H4 (cell line): ENCODE results near the gene NCOA3. TPM values are rescaled to one million over a fixed set of nuclear protein-coding genes. Genes with fewer than 3 reads are reported as not detected.
A peak's percentile ranks its signal among the peaks of the same experiment; 100 is the strongest.
"Not testable (repeated sequence)": the region's sequence is repeated elsewhere in the genome, so short reads cannot be mapped to it uniquely, and the experiment has no call there.

Source experiments
- DNase-seq: peaks from one replicate; pipeline ENCODE4 v3.0.0-alpha.2; 2015; ENCODE audit warnings: low spot score
- total RNA-seq: library from RNA; depleted of rRNA; stranded (reverse); fragments of >200 nt; shearing (Covaris generic); gene quantifications from 2 replicates; pipeline ENCODE4 v1.2.3, GENCODE V29; 2014

Gene NCOA3
- total RNA-seq, 1 experiment from 2014 or later: 12.3 TPM

- DNase-seq: no peak
These were observed 34.3 kb downstream of the NCOA3 start for GRCh38 chr20:47535994-47536393.

DNA sequence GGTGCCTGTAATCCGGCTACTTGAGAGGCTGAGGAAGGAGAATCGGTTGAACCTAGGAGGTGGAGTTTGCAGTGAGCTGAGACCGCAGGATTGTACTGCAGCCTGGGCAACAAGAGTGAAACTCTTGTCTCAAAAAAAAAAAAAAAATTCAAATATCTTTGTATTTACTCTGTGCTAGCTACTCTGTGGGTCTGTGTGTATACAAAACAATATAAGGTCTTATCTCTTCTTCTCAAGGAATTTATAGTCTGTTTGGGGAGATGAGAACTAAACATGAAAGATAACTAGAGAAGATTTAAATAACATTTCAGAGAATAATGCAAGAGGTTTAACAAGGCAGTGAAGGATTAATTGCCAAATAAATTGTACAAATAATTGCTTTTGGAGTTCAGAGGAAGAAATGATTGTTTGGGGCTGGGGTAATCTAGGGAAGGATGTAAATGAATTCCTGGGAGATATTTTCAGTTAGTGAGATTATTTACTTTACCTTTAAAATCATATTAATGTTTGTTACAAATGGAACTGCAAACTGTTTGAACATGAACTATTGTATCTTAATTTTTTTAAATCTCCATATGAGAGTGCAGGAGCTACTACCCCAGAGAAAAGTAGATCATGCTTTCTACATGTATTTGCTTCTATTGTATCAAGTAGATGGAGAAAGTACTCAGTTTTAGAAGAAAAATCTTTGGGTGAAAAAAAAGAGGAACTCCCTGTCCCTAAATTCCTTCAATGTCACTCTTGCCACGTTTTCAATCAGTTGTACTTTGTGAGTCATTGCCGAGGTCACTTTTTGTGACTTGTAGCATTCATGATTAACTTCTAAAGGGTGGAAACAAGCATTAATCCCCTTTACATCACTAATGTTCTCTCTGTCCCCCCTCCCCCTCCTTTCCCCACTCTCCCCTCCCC is 39.0 kb downstream of the NCOA3 start:
- DNase-seq: no peak

DNA sequence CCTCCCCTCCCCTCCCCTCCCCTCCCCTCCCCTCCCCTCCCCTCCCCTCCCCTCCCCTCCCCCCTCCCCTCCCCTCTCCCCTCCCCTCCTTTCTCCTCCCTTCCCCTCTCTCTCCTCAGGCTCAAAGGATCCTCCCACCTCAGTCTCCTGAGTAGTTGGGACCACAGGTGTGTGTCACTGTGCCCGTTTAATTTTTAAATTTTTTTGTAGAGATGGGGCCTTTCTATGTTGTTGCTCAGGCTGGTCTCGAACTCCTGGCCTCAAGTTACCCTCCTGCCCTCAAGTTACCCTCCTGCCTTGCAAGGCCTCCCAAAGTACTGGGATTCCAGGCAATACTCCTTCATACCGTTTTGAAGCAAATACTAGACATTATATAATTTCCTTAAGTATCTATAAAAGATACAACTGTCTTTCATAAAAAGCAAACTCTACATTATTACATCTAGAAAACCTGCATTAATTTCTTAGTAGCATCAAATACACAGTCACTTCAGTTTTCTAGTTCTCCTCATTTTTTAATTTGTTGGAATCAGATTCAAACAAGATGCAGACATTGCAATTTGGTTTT is 39.8 kb downstream of the NCOA3 start:
- DNase-seq: no peak

DNA sequence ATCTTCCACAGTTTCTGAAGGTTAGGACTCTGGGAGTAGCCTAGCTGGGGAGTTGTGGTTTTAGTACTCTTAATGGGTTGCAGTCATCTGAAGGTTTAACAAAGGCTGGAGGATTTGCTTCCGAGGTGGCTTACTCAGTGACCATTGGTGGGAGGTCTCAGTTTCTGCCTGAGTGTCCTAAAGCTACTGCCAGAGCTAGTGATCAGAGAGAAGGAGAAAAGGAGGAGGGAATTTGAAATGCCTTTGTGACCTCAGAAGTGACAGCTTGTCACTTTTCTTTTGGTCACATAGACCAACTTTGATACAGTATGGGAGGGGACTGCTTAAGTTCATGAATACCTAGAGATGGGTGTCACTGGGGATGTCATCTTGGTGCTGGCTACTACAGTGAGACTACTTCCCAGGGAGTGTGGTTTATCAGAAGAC is 41.3 kb downstream of the NCOA3 start:
- peak; percentile 6 for DNase-seq

DNA sequence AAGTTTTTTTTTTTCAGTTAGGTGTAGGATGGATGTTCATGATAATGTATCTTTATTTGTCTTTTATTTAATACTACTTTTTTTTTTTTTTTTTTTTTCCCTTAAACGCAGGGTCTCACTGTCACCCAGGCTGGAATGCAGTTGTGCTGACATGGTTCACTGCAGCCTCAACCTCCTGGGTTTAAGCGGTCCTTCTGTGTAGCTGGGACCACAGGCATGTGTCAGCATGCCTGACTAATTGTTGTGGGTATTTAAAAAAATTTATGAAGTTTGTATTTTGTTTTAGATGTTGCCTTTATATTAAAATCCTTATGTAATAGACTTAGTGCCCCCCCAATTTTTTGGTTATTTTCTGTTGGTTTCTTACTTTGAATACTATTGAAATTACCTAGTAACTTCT is 42.6 kb downstream of the NCOA3 start:
- DNase-seq: peak; percentile 27

GRCh38 chr20:47544852-47545251 is 43.2 kb downstream of the NCOA3 start:
- DNase-seq: no peak

DNA sequence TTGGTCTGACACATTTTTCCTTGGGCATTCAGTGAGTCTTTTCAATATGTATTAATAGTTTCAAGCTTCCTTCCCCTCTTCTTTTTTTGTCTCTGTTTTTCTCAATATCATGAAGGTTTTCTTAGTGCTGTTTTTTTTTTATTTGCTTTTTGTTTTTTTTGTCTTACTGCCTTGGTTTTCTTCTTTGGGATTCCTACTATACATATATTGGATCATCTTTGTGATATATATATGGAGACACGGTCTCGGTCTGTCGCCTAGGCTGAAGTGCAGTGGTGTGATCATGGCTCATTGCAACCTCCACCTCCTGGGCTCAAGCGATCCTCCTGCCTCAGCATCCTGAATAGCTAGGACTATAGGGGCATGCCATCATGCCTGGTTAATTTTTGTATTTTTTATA is 43.8 kb downstream of the NCOA3 start:
- DNase-seq: no peak

DNA sequence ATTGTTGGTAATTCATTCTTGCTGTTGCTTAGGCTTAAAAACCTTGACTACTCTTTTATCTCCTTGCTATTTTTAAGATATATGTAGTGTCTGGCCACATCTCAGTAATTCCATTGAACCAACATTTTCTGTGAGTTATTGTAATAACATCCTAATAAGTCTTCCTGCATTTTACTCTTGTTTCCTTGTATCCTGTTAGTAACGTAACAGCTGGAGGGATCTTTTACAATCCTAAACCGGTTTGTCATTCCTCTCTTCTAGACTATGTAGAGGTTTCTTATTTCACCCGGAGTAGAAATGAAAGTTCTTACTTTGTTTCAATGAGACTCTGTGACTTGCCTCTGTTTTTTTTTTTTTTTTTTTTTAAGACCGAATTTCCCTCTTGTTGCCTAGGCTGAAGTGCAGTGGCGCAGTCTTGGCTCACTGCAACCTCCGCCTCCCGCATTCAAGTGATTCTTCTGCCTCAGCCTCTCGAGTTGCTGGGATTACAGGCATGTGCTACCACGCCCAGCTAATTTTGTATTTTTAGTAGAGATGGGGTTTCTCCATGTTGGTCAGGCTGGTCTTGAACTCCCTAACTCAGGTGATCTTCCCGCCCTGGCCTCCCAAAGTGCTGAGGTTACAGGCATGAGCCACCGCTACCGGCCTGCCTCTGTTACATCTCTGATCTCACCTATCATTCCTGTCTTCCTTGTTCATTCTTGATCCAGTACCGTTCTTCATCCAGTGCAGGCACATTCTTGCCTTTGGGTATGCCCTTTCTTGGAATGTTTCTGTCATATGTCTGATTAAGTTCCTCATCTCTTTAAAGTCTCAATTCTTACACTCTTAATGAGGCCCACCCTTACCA is 44.7 kb downstream of the NCOA3 start:
- DNase-seq: no peak

- no peak for DNase-seq
These were observed 45.3 kb downstream of the NCOA3 start for GRCh38 chr20:47547034-47547387.

DNA sequence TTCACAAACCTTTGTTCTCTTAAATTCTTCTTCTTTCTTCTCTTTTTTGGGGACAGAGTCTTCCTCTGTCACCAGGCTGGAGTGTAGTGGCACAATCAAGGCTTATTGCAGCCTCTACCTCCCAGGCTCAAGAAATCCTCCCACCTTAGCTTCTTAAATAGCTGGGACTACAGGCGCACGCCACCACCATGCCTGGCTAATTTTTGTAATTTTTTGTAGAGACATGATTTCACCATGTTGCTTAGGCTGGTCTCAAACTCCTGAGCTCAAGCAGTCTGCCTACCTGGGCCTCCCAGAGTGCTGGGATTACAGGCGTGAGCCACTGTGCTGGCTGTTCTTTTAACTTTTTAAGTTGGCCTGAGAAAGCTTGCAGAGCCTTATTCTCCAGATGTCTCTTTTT is 48.0 kb downstream of the NCOA3 start:
- no peak for DNase-seq

DNA sequence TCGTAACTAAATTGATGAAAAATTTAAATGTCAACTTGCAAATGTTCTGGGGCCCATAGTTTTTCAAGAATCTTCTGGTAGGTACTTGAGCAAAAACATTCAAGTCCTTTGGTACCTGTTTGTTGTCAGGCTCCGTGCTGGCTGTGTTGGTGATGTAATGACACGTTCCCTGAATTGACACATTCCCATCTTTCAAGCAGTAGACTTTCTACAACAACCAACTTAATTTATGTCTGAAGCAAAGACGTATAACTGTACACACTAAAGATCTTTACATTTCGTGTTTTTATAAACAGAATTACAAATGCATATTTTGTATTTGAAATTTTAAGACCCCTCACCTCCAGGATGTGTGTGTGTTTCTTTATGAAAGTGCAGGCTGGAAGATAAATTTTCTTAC is 49.5 kb downstream of the NCOA3 start:
- no peak for DNase-seq

- DNase-seq: no peak
These were observed 50.2 kb downstream of the NCOA3 start for GRCh38 chr20:47551841-47552240.

GRCh38 chr20:47552996-47553395 is 51.3 kb downstream of the NCOA3 start:
- DNase-seq: no peak

DNA sequence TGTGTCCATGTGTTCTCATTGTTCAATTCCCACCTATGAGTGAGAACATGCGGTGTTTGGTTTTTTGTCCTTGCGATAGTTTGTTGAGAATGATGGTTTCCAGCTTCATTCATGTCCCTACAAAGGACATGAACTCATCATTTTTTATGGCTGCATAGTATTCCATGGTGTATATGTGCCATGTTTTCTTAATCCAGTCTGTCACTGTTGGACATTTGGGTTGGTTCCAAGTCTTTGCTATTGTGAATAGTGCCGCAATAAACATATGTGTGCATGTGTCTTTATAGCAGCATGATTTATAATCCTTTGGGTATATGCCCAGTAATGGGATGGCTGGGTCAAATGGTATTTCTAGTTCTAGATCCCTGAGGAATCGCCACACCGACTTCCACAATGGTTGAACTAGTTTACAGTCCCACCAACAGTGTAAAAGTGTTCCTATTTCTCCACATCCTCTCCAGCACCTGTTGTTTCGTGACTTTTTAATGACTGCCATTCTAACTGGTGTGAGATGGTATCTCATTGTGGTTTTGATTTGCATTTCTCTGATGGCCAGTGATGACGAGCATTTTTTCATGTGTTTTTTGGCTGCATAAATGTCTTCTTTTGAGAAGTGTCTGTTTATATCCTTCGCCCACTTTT is 52.0 kb downstream of the NCOA3 start:
- DNase-seq: not testable (repeated sequence)

DNA sequence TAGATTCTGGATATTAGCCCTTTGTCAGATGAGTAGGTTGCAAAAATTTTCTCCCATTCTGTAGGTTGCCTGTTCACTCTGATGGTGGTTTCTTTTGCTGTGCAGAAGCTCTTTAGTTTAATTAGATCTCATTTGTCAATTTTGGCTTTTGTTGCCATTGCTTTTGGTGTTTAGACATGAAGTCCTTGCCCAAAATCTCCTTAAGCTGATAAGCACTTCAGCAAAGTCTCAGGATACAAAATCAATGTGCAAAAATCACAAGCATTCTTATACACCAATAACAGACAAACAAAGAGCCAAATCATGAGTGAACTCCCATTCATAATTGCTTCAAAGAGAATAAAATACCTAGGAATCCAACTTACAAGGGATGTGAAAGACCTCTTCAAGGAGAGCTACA is 52.6 kb downstream of the NCOA3 start:
- DNase-seq: not testable (repeated sequence)

DNA sequence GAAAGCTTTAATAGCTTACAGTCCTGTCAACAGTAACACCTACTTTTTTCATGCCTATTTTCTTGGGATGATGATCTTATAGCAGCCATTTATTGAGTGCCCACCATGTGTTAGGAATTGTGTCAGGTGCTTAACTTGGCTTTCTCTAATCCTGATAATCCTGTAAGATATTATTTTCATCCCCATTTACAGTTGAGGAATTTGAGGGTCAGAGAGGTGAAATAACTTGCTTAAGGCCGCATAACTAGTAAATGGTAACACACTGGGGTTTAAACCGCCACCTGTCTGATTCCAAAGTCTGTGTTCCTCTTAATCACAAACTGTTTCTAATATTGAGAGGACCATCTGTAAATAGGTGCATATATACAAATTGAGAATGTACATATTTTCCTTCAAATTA is 55.5 kb downstream of the NCOA3 start:
- no peak for DNase-seq

DNA sequence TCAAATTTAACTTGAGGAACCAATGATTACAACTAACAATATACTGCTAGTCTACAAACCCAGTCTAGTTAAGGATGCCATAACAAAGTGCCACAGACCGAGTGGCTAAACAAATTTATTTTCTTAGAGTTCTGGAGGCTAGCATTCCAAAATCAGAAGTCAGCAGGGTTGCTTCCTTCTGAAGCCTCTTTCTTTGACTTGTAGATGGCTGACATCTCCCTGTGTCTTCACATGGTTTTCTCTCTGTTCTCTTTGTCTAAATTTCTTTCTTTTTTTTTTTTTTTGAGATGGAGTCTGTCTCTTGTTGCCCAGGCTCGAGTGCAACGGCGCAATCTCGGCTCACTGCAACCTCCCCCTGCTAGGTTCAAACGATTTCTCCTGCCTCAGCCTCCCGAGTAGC is 56.1 kb downstream of the NCOA3 start:
- DNase-seq: no peak

DNA sequence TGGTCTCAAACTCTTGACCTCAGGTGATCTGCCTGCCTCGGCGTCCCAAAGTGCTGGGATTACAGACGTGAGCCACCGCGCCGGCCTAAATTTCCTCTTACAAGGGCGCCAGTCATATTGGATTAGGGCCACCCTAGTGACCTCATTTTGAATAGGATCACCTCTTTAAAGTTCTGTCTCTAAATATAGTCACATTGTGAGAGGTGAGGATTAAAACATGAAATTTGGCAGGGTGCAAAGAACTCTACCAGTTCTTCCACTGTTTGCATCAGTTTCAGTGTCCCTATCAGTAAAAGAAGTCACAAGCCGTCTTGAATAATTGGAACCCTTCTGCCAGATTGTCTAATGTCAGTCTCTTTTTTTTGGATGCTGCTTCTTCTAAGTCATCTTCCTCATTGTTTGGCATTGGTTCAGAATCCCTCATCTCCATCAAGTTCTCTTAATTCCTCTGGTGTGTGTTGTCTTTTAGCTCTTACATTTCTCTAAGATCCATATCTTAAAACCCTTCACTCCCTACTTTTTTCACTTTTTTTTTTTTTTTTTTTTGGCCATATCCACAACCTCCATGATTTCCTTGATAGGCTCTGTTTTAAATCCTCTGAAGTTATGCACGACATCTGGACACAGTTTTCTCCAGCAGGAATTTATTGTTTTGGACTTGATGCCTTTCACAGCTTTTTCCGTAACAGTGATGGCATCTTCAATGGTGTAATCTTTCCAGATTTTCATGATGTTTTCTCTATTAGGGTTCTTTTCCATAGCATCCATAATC is 56.8 kb downstream of the NCOA3 start:
- DNase-seq: no peak

DNA sequence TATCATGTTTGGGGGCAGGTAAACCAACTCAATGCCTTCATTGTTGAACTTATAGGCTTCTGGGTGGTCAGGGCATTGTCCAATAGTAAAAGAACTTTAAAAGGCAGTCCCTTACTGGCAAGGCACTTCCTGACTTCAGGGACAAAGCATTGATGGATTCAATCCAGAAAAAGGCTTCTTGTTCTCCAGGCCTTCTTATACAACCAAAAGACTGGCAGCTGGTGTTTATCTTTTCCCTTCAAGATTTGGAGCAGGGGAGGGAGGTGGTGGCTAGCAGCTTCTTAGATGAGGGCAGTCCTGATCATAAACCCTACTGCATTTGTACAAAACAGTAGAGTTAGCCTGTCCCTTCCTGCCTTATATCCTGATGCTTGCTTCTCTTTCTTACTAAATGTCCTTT is 57.5 kb downstream of the NCOA3 start:
- peak; percentile 11 for DNase-seq

DNA sequence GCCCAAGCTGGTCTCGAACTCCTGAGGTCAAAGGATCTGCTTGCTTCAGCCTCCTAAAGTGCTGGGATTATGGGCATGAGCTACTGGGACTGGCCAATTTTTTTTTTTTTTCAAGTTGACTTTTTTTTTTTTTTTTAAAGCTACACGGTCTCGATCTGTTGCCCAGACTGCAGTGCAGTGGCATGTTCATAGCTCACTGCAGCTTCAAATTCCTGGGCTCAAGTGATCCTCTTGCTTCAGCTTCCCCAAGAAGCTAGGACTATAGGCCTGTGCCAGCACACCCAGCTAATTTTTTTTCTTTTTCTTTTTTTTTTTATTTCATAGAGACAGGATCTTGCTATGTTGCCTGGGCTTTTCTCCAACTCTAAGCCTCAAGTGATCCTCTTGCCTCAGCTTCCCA is 59.5 kb downstream of the NCOA3 start:
- no peak for DNase-seq
